HEK293 (cell line): Measurements from ENCODE around the gene DNAJC2.

Source experiments
- EGR2 ChIP-seq: fragments of 450-650 bp; formaldehyde crosslinking; IDR thresholded peaks from 2 replicates; pipeline ENCODE4 v1.5.1; 2016; ENCODE audit warnings: low read depth, missing biosample characterization, missing genetic modification characterization
- GLI2 ChIP-seq: fragments of 450-650 bp; formaldehyde crosslinking; IDR thresholded peaks from 2 replicates; pipeline ENCODE4; 2017; ENCODE audit warnings: missing biosample characterization, missing genetic modification characterization, low read depth, borderline replicate concordance
- GLI4 ChIP-seq: fragments of 450-650 bp; formaldehyde crosslinking; IDR thresholded peaks from 2 replicates; pipeline ENCODE4 v1.5.1; 2016; ENCODE audit warnings: missing biosample characterization, missing genetic modification characterization
- GLIS2 ChIP-seq: fragments of 450-650 bp; formaldehyde crosslinking; IDR thresholded peaks from 2 replicates; pipeline ENCODE4 v1.5.1; 2016; ENCODE audit warnings: missing biosample characterization, missing genetic modification characterization
- PRDM1 ChIP-seq: fragments of 450-650 bp; formaldehyde crosslinking; IDR thresholded peaks from 2 replicates; pipeline ENCODE4; 2016; ENCODE audit warnings: missing biosample characterization, missing genetic modification characterization
- PRDM4 ChIP-seq: fragments of 450-650 bp; formaldehyde crosslinking; IDR thresholded peaks from 2 replicates; pipeline ENCODE4 v1.5.1; 2017; ENCODE audit warnings: missing biosample characterization, missing genetic modification characterization
- SCRT2 ChIP-seq: fragments of 450-650 bp; formaldehyde crosslinking; IDR thresholded peaks from 2 replicates; pipeline ENCODE4 v1.5.1; 2016; ENCODE audit warnings: missing biosample characterization, missing genetic modification characterization
- ZBTB10 ChIP-seq: fragments of 450-650 bp; formaldehyde crosslinking; IDR thresholded peaks from 2 replicates; pipeline ENCODE4 v1.5.1; 2016; ENCODE audit warnings: missing biosample characterization, missing genetic modification characterization
- ZBTB26 ChIP-seq: fragments of 450-650 bp; formaldehyde crosslinking; optimal IDR thresholded peaks from 2 replicates; pipeline ENCODE3; 2016; ENCODE audit warnings: missing biosample characterization, mild to moderate bottlenecking, missing genetic modification characterization
- ZBTB48 ChIP-seq: fragments of 450-650 bp; formaldehyde crosslinking; IDR thresholded peaks from 2 replicates; pipeline ENCODE4 v1.5.1; 2016; ENCODE audit warnings: missing biosample characterization, missing genetic modification characterization
- ZBTB49 ChIP-seq: fragments of 450-650 bp; formaldehyde crosslinking; IDR thresholded peaks from 2 replicates; pipeline ENCODE4 v1.5.1; 2016; ENCODE audit warnings: missing biosample characterization, missing genetic modification characterization, low read depth
- ZFP37 ChIP-seq: fragments of 450-650 bp; formaldehyde crosslinking; IDR thresholded peaks from 2 replicates; pipeline ENCODE4 v1.5.1; 2016; ENCODE audit warnings: missing biosample characterization, missing genetic modification characterization
- ZFP41 ChIP-seq: fragments of 450-650 bp; formaldehyde crosslinking; IDR thresholded peaks from 2 replicates; pipeline ENCODE4 v1.5.1; 2016; ENCODE audit warnings: missing biosample characterization, missing genetic modification characterization, borderline replicate concordance
- ZIC2 ChIP-seq: fragments of 450-650 bp; formaldehyde crosslinking; IDR thresholded peaks from 2 replicates; pipeline ENCODE4 v1.5.1; 2016; ENCODE audit warnings: missing biosample characterization, missing genetic modification characterization
- ZNF2 ChIP-seq: fragments of 450-650 bp; formaldehyde crosslinking; IDR thresholded peaks from 2 replicates; pipeline ENCODE4 v1.5.1; 2016; ENCODE audit warnings: missing biosample characterization, missing genetic modification characterization
- ZNF248 ChIP-seq: fragments of 450-650 bp; formaldehyde crosslinking; IDR thresholded peaks from 2 replicates; pipeline ENCODE4 v1.5.1; 2017; ENCODE audit warnings: missing biosample characterization, missing genetic modification characterization
- ZNF302 ChIP-seq: fragments of 450-650 bp; formaldehyde crosslinking; IDR thresholded peaks from 2 replicates; pipeline ENCODE4 v1.5.1; 2016; ENCODE audit warnings: missing biosample characterization, missing genetic modification characterization, low read depth
- ZNF548 ChIP-seq: fragments of 450-650 bp; formaldehyde crosslinking; IDR thresholded peaks from 2 replicates; pipeline ENCODE4 v1.5.1; 2016; ENCODE audit warnings: missing biosample characterization, missing genetic modification characterization
- ZNF555 ChIP-seq: fragments of 450-650 bp; formaldehyde crosslinking; conservative IDR thresholded peaks from 2 replicates; pipeline ENCODE4 v1.5.1; 2017; ENCODE audit warnings: missing biosample characterization, mild to moderate bottlenecking, missing genetic modification characterization, inconsistent platforms
- ZNF664 ChIP-seq: fragments of 450-650 bp; formaldehyde crosslinking; IDR thresholded peaks from 2 replicates; pipeline ENCODE4 v1.5.1; 2016; ENCODE audit warnings: missing biosample characterization, missing genetic modification characterization
- ZNF677 ChIP-seq: fragments of 450-650 bp; IDR thresholded peaks from 2 replicates; pipeline ENCODE4 v1.5.0; 2018; ENCODE audit warnings: missing biosample characterization, mild to moderate bottlenecking, missing genetic modification characterization, moderate library complexity
- ZNF76 ChIP-seq: fragments of 450-650 bp; formaldehyde crosslinking; IDR thresholded peaks from 2 replicates; pipeline ENCODE4; 2016; ENCODE audit warnings: low read depth, missing biosample characterization, missing genetic modification characterization, borderline replicate concordance
- TF ChIP-seq, protein P1 (sequence below): fragments of 450-650 bp; formaldehyde crosslinking; IDR thresholded peaks from 2 replicates; pipeline ENCODE4 v1.5.1; 2016; ENCODE audit warnings: missing biosample characterization, missing genetic modification characterization
- TF ChIP-seq, protein P2 (sequence below): sonication (generic); formaldehyde crosslinking; IDR thresholded peaks from 2 replicates; pipeline ENCODE4 v1.8.1; 2022; ENCODE audit warnings: mild to moderate bottlenecking, moderate library complexity, missing genetic modification reagents
- TF ChIP-seq, protein P3 (sequence below): fragments of 450-650 bp; formaldehyde crosslinking; IDR thresholded peaks from 2 replicates; pipeline ENCODE4 v1.5.1; 2016; ENCODE audit warnings: missing biosample characterization, missing genetic modification characterization

Gene DNAJC2

DNA sequence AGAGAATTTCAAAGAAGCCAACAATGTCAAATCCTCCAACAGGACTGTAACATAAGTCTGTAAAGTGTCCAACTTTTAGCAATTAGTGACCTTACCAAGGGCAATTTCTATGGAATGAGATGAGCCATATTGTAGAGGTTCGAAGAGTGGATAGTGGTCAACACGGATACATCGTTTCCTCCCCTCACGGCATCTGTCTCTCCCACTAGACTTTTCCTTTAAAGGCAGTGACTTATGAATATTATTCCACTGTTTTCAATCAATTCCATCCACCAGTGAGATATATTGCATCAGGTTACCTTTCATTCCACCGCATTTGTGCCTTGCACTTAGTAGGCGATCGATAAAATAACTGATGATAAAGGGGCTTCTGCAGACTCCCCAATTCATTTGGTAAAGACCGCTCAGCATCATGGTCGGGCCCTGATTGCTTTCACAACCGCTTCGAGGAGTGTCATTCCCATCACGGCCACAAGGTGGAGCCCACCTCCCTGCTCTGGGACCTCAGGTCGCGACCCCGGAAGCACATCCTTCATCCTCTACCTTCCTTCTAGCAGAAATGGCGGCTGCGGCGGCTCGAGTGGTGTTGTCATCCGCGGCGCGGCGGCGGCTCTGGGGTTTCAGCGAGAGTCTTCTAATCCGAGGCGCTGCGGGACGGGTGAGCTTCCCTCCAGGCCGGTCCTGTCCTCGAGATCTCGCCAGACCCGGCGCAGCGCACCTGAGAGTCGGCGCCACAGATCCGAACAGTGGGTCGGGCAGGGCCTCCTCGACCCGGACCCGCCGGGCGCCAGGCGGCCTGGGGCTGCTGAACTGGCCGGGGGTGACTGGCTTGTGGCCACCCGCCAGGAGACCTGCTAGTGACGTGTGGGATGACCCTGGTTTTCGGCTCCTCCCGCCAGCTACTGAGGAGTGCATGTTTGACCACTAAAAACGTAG, 47.4 kb downstream of the DNAJC2 start, which contains the start of gene PMPCB (continued):
- TF ChIP-seq, protein P1, sequence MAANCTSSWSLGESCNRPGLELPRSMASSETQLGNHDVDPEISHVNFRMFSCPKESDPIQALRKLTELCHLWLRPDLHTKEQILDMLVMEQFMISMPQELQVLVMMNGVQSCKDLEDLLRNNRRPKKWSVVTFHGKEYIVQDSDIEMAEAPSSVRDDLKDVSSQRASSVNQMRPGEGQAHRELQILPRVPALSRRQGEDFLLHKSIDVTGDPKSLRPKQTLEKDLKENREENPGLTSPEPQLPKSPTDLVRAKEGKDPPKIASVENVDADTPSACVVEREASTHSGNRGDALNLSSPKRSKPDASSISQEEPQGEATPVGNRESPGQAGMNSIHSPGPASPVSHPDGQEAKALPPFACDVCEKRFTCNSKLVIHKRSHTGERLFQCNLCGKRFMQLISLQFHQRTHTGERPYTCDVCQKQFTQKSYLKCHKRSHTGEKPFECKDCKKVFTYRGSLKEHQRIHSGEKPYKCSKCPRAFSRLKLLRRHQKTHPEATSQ (tag by site-specific recombination) = no peak
- TF ChIP-seq GLIS2 (tag by site-specific recombination) (peak; percentile 74), ZBTB48 (tag by site-specific recombination) (no peak), GLI2 (tag by site-specific recombination) (no peak), EGR2 (tag by site-specific recombination) (no peak), ZIC2 (tag by site-specific recombination) (peak; percentile 60), ZNF664 (tag by site-specific recombination) (no peak), PRDM4 (tag by site-specific recombination) (no peak), ZNF248 (tag by site-specific recombination) (no peak), ZBTB10 (peak; percentile 33; the same call in 1 of the 2 replicates), ZNF677 (tag by site-specific recombination) (no peak), SCRT2 (no peak), ZNF548 (no peak), ZNF2 (peak; percentile 88), ZNF76 (tag by site-specific recombination) (peak; percentile 65; the same call in 1 of the 2 replicates), PRDM1 (tag by site-specific recombination) (no peak), ZNF302 (tag by site-specific recombination) (no peak), ZBTB26 (tag by site-specific recombination) (peak; percentile 39), ZBTB49 (tag by site-specific recombination) (no peak), ZNF555 (no peak), ZFP41 (no peak), ZFP37 (tag by site-specific recombination) (peak; percentile 98), GLI4 (tag by site-specific recombination) (no peak)
- TF ChIP-seq, protein P2, sequence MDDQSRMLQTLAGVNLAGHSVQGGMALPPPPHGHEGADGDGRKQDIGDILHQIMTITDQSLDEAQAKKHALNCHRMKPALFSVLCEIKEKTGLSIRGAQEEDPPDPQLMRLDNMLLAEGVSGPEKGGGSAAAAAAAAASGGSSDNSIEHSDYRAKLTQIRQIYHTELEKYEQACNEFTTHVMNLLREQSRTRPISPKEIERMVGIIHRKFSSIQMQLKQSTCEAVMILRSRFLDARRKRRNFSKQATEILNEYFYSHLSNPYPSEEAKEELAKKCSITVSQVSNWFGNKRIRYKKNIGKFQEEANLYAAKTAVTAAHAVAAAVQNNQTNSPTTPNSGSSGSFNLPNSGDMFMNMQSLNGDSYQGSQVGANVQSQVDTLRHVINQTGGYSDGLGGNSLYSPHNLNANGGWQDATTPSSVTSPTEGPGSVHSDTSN (CRISPR knock-in tag) = peak; percentile 62; the same call in 1 of the 2 replicates
- TF ChIP-seq, protein P3, sequence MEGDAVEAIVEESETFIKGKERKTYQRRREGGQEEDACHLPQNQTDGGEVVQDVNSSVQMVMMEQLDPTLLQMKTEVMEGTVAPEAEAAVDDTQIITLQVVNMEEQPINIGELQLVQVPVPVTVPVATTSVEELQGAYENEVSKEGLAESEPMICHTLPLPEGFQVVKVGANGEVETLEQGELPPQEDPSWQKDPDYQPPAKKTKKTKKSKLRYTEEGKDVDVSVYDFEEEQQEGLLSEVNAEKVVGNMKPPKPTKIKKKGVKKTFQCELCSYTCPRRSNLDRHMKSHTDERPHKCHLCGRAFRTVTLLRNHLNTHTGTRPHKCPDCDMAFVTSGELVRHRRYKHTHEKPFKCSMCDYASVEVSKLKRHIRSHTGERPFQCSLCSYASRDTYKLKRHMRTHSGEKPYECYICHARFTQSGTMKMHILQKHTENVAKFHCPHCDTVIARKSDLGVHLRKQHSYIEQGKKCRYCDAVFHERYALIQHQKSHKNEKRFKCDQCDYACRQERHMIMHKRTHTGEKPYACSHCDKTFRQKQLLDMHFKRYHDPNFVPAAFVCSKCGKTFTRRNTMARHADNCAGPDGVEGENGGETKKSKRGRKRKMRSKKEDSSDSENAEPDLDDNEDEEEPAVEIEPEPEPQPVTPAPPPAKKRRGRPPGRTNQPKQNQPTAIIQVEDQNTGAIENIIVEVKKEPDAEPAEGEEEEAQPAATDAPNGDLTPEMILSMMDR (tag by site-specific recombination) = peak; percentile 96
